Breast epithelium (tissue), 4 donors: ENCODE data around the gene C9orf153. TPM values are rescaled to one million over a fixed set of nuclear protein-coding genes. Genes with fewer than 3 reads are reported as not detected.

Experiments
- DNase-seq, 2 donors: peaks; one replicate each; pipeline ENCODE4 v3.0.0-alpha.2; 2019; ENCODE audit warnings: low spot score in 2 of 2
- H3K27ac ChIP-seq, 2 donors: fragments of 200-600 bp; sonication (generic) in 1 of 2; one replicate each; pipeline ENCODE4 v1.5.1; 2016 to 2019; ENCODE audit warnings: mild to moderate bottlenecking in 1 of 2
- H3K27me3 ChIP-seq, 2 donors: fragments of 200-600 bp; sonication (generic) in 1 of 2; one replicate each; pipeline versions ENCODE4 v1.5.1 to v1.6.0; 2017 to 2019; ENCODE audit warnings: control low read depth in 1 of 2, mild to moderate bottlenecking in 1 of 2
- H3K36me3 ChIP-seq: fragments of 200-600 bp; one replicate; pipeline ENCODE4 v1.5.1; 2019
- H3K4me1 ChIP-seq, 2 donors: fragments of 200-600 bp; sonication (generic); one replicate each; pipeline ENCODE4 v1.5.1; 2016 to 2019; ENCODE audit warnings: control low read depth in 1 of 2
- H3K4me3 ChIP-seq, 3 donors: fragments of 200-600 bp; sonication (generic); 1 replicate in 2 of 3; 2 replicates in 1 of 3; pipeline ENCODE4 v1.5.1; 2016 to 2019; ENCODE audit warnings: mild to moderate bottlenecking in 3 of 3, moderate library complexity in 2 of 3
- H3K9me3 ChIP-seq, 2 donors: fragments of 200-600 bp; sonication (generic) in 1 of 2; one replicate each; pipeline ENCODE4 v1.5.1; 2016 to 2019; ENCODE audit warnings: control low read depth in 1 of 2
- CTCF ChIP-seq, 3 donors: fragments of 450-650 bp; IDR thresholded peaks; one replicate each; pipeline ENCODE4 v1.5.1; 2016 to 2017; ENCODE audit warnings: antibody characterized with exemption in 3 of 3, mild to moderate bottlenecking in 3 of 3, moderate library complexity in 3 of 3
- POLR2A ChIP-seq: fragments of 450-650 bp; IDR thresholded peaks from one replicate; pipeline ENCODE4 v1.6.1; 2016; ENCODE audit warnings: antibody characterized with exemption, mild to moderate bottlenecking, moderate library complexity
- POLR2AphosphoS5 ChIP-seq, 3 donors: sonication (generic); formaldehyde crosslinking; IDR thresholded peaks; one replicate each; pipeline ENCODE4 v1.6.1; 2017; ENCODE audit warnings: antibody characterized with exemption in 3 of 3
- intact Hi-C: fragments of 100-400 bp; cut with DNase I; formaldehyde crosslinking; loops from one replicate; pipeline ENCODE4 v1.15.1; 2023; ENCODE audit warnings: low total_unique reads
- total RNA-seq, 3 donors: library from RNA; depleted of rRNA; stranded (reverse); fragments of >200 nt; gene quantifications; one replicate each; pipeline ENCODE4 v1.1.0, GENCODE V29; 2016

C9orf153 gene
- total RNA-seq, 3 donors from 2014 or later, result 0.59 to 0.80 (median 0.66) TPM

- Histone ChIP-seq H3K36me3 (no peaks in the 10 kb centered on the region), H3K27ac (no peak overlapping the region), H3K9me3 (no peaks in the 10 kb centered on the region), H3K4me3 (peak overlapping the region in 1 of 3 donors; percentile 97), H3K27me3 (no peaks in the 10 kb centered on the region), H3K4me1 (peaks cover 0 to 11% of the 10 kb centered on the region in 2 donors)
- intact Hi-C loops, result no loop called here
- TF ChIP-seq POLR2A, result no peak
- TF ChIP-seq CTCF (IDR thresholded peaks at IDR 0.05), result no peak
- no peak for TF ChIP-seq POLR2AphosphoS5 (IDR thresholded peaks at IDR 0.05)
- no peak for DNase-seq
Measured at GRCh38 chr9:86280580-86280979, 21.1 kb upstream of the C9orf153 start.

- H3K27me3 ChIP-seq, result no peaks in the 10 kb centered on the region
- no peaks in the 10 kb centered on the region for H3K9me3 ChIP-seq
- intact Hi-C loops, result no loop called here
- H3K36me3 ChIP-seq, result no peaks in the 10 kb centered on the region
- H3K4me3 ChIP-seq, result no peak overlapping the region
- no peak for DNase-seq
- H3K27ac ChIP-seq, result no peak overlapping the region
- TF ChIP-seq POLR2AphosphoS5 (IDR thresholded peaks at IDR 0.05) (no peak), CTCF (IDR thresholded peaks at IDR 0.05) (no peak), POLR2A (no peak)
- H3K4me1 ChIP-seq, result peaks cover 0 to 11% of the 10 kb centered on the region in 2 donors
Measured at GRCh38 chr9:86279839-86280238, 20.4 kb upstream of the C9orf153 start.

- no peaks in the 10 kb centered on the region for H3K36me3 ChIP-seq
- TF ChIP-seq POLR2AphosphoS5 (IDR thresholded peaks at IDR 0.05) (no peak), CTCF (IDR thresholded peaks at IDR 0.05) (no peak), POLR2A (no peak)
- no peak overlapping the region for H3K27ac ChIP-seq
- no peaks in the 10 kb centered on the region for H3K27me3 ChIP-seq
- H3K4me1 ChIP-seq, result peaks cover 0 to 11% of the 10 kb centered on the region in 2 donors
- intact Hi-C loops, result no loop called here
- H3K4me3 ChIP-seq, result no peak overlapping the region
- no peak for DNase-seq
- no peaks in the 10 kb centered on the region for H3K9me3 ChIP-seq
Measured at GRCh38 chr9:86277072-86277471, 17.6 kb upstream of the C9orf153 start.

GRCh38 chr9:86275962-86276361 lies 16.5 kb upstream of the C9orf153 start:
- H3K9me3 ChIP-seq, result no peaks in the 10 kb centered on the region
- intact Hi-C loops, result no loop called here
- H3K4me3 ChIP-seq, result no peak overlapping the region
- no peaks in the 10 kb centered on the region for H3K27me3 ChIP-seq
- H3K36me3 ChIP-seq, result no peaks in the 10 kb centered on the region
- H3K27ac ChIP-seq, result no peak overlapping the region
- H3K4me1 ChIP-seq, result peaks cover 0 to 10% of the 10 kb centered on the region in 2 donors
- TF ChIP-seq POLR2AphosphoS5 (IDR thresholded peaks at IDR 0.05) (no peak), POLR2A (no peak), CTCF (IDR thresholded peaks at IDR 0.05) (no peak)
- DNase-seq, result no peak

GRCh38 chr9:86274821-86275643 lies 15.6 kb upstream of the C9orf153 start:
- peaks cover 0 to 4% of the 10 kb centered on the region in 2 donors for H3K4me1 ChIP-seq
- DNase-seq, result no peak
- TF ChIP-seq POLR2AphosphoS5 (IDR thresholded peaks at IDR 0.05) (no peak), CTCF (IDR thresholded peaks at IDR 0.05) (no peak), POLR2A (no peak)
- H3K27me3 ChIP-seq, result no peaks in the 10 kb centered on the region
- no peak overlapping the region for H3K27ac ChIP-seq
- intact Hi-C loops, result no loop called here
- no peaks in the 10 kb centered on the region for H3K9me3 ChIP-seq
- H3K4me3 ChIP-seq, result no peak overlapping the region
- H3K36me3 ChIP-seq, result no peaks in the 10 kb centered on the region
